K562 (cell line): ENCODE measurements around the gene ZFTA. TPM values are rescaled to one million over a fixed set of nuclear protein-coding genes. Genes with fewer than 3 reads are reported as not detected.

Source experiments
- ATAC-seq: fragments of 200-7000 bp; cut with Tn5 transposase; 3 replicates; pipeline ENCODE4 v1.9.1; 2020; ENCODE audit warnings: moderate library complexity
- BruUV-seq: library from RNA; stranded (reverse); fragments of 400-500 nt; replicated peaks from 2 replicates; lab custom pipeline; 2021; lab: Mats Ljungman, UMichigan
- CTCF ChIA-PET: fragments of 300-600 bp; formaldehyde crosslinking; extraction: SDS; loops from one replicate; lab custom pipeline; 2021; ENCODE audit warnings: low intra/inter-chr PET ratio; lab: Yijun Ruan, JAX
- POLR2A ChIA-PET: fragments of 300-600, 350-650 bp; sonication (Branson Sonifier 250); formaldehyde crosslinking; extraction: SDS; loops from one replicate; lab custom pipeline; 2021; ENCODE audit warnings: antibody characterized with exemption, inconsistent platforms; lab: Yijun Ruan, JAX
- DNase-seq, 4 experiments: peaks; one replicate each; pipeline versions ENCODE4 v3.0.0 to v3.0.0-alpha.2; 2011 to 2018; ENCODE audit warnings: low spot score in 3 of 4, mixed read lengths in 3 of 4; ENCODE audit errors: extremely low read depth in 1 of 4
- FAIRE-seq: peaks from 2 replicates; lab custom pipeline; 2011; peaks lifted over from hg19 to GRCh38; lab: Jason Lieb, UNC
- H2AFZ ChIP-seq: 2 replicates; pipeline ENCODE4 v1.6.0; 2011; ENCODE audit warnings: low read depth, low read length, control low read depth, inconsistent platforms
- H3K27ac ChIP-seq: fragments of 200-600 bp; 3 replicates; pipeline ENCODE4 v1.8.0; 2011; ENCODE audit warnings: low read depth, mild to moderate bottlenecking, control low read depth, inconsistent platforms, low read length, moderate library complexity, mixed read lengths; ENCODE audit errors: extremely low read depth
- H3K27me3 ChIP-seq, 2 experiments: fragments of 300-600 bp in 1 of 2; 2 replicates in 1 of 2; 3 replicates in 1 of 2; pipeline versions ENCODE4 v1.6.0 to v1.8.0; 2011; ENCODE audit warnings: inconsistent platforms in 2 of 2, low read length in 2 of 2, mild to moderate bottlenecking in 1 of 2, mixed read lengths in 1 of 2, moderate library complexity in 1 of 2; ENCODE audit not compliant: control insufficient read depth in 2 of 2, insufficient read depth in 2 of 2
- H3K36me3 ChIP-seq: fragments of 300-600 bp; 3 replicates; pipeline ENCODE4 v1.8.0; 2011; ENCODE audit warnings: mild to moderate bottlenecking, low read length, inconsistent platforms; ENCODE audit not compliant: control insufficient read depth, insufficient read depth
- H3K4me1 ChIP-seq, 2 experiments: fragments of 200-600 bp in 1 of 2; replicated peaks in 1 of 2; 2 replicates in 1 of 2; 3 replicates in 1 of 2; pipeline versions ENCODE4 v1.5.1 to v1.8.0; 2011; ENCODE audit warnings: inconsistent platforms in 2 of 2, low read length in 2 of 2, mild to moderate bottlenecking in 1 of 2, mixed read lengths in 1 of 2, moderate library complexity in 1 of 2; ENCODE audit not compliant: control insufficient read depth in 2 of 2, insufficient read depth in 2 of 2
- H3K4me2 ChIP-seq: 2 replicates; pipeline ENCODE4 v1.6.1; 2011; ENCODE audit warnings: low read length, control low read depth, inconsistent platforms, mixed read lengths; ENCODE audit not compliant: insufficient read depth
- H3K4me3 ChIP-seq: fragments of 200-600 bp; sonication (generic), shearing (Covaris generic); 2 replicates; pipeline ENCODE4 v1.5.1; 2016; ENCODE audit warnings: control low read depth, inconsistent platforms
- H3K79me2 ChIP-seq: fragments of 200-600 bp; 3 replicates; pipeline ENCODE4 v1.8.0; 2011; ENCODE audit warnings: low read length, inconsistent platforms; ENCODE audit not compliant: control insufficient read depth, insufficient read depth
- H3K9ac ChIP-seq, 2 experiments: 2 replicates each; pipeline versions ENCODE4 v1.6.0 to v1.6.1; 2011; ENCODE audit warnings: low read depth in 2 of 2, low read length in 2 of 2, control low read depth in 1 of 2, inconsistent platforms in 1 of 2, mild to moderate bottlenecking in 1 of 2, mixed read lengths in 1 of 2; ENCODE audit not compliant: insufficient read depth in 1 of 2
- H3K9me1 ChIP-seq: one replicate; pipeline ENCODE4 v1.6.0; 2011; ENCODE audit warnings: inconsistent platforms, mild to moderate bottlenecking, low read length, moderate library complexity; ENCODE audit not compliant: control insufficient read depth, insufficient read depth
- H3K9me3 ChIP-seq: replicated peaks from 2 replicates; pipeline ENCODE4 v1.5.1; 2011; ENCODE audit warnings: low read depth, low read length, inconsistent platforms; ENCODE audit not compliant: control insufficient read depth, insufficient read depth
- H4K20me1 ChIP-seq: replicated peaks from 2 replicates; pipeline ENCODE4 v1.6.1; 2011; ENCODE audit warnings: low read length, inconsistent platforms, mixed read lengths; ENCODE audit not compliant: control insufficient read depth, insufficient read depth
- CBX5 ChIP-seq: IDR thresholded peaks from 2 replicates; pipeline ENCODE4 v1.6.1; 2014; ENCODE audit warnings: low read depth, borderline replicate concordance
- NFE2L1 ChIP-seq: fragments of 450-650 bp; IDR thresholded peaks from 2 replicates; pipeline ENCODE4 v1.6.1; 2016; ENCODE audit warnings: missing genetic modification characterization, low read depth, mild to moderate bottlenecking, missing compliant biosample characterization, moderate library complexity, borderline replicate concordance
- TAF9B ChIP-seq: fragments of 450-650 bp; IDR thresholded peaks from 2 replicates; pipeline ENCODE4 v1.6.1; 2018; ENCODE audit warnings: mild to moderate bottlenecking; ENCODE audit not compliant: partially characterized antibody
- TCF7L2 ChIP-seq: fragments of 150-350 bp; IDR thresholded peaks from 2 replicates; pipeline ENCODE4 v1.6.1; 2016; ENCODE audit warnings: low read depth, mild to moderate bottlenecking, low read length, moderate library complexity
- TEAD1 ChIP-seq, 2 experiments: fragments of 450-650 bp in 1 of 2; sonication (generic) in 1 of 2; formaldehyde crosslinking; IDR thresholded peaks; 2 replicates each; pipeline versions ENCODE4 v1.4.0 to v1.8.0; 2020 to 2022; ENCODE audit warnings: mild to moderate bottlenecking in 2 of 2, missing genetic modification reagents in 1 of 2
- ZBED1 ChIP-seq: IDR thresholded peaks from 2 replicates; pipeline ENCODE4 v1.6.1; 2014
- ZBTB2 ChIP-seq: fragments of 450-650 bp; IDR thresholded peaks from 2 replicates; pipeline ENCODE4 v1.6.1; 2016; ENCODE audit warnings: antibody characterized with exemption
- ZNF174 ChIP-seq: fragments of 250-450 bp; sonication (Bioruptor Pico); IDR thresholded peaks from 2 replicates; pipeline ENCODE4 v1.4.0; 2020; ENCODE audit warnings: mild to moderate bottlenecking
- WGBS: fragments of 100-300 bp; shearing (Covaris generic); methylation state at CpG from one replicate; pipeline ENCODE4 v1.1.6; 2016; ENCODE audit warnings: low coverage, mixed read lengths; ENCODE audit not compliant: insufficient coverage; ENCODE audit errors: missing lambda C conversion rate; 5-methylcytosine and 5-hydroxymethylcytosine counted together
- in situ Hi-C: fragments of 300-500 bp; cut with MboI; formaldehyde crosslinking; loops from 4 replicates; pipeline ENCODE4 v1.15.0; 2018; ENCODE audit warnings: inconsistent platforms, mixed read lengths
- intact Hi-C: fragments of 100-400 bp; cut with micrococcal nuclease; formaldehyde crosslinking; loops from 2 replicates; pipeline ENCODE4 v1.14.2; 2022
- polyA plus RNA-seq, 8 experiments: library from polyadenylated mRNA; depleted of rRNA in 4 of 8; stranded (reverse) in 5 of 8; unstranded in 3 of 8; fragments of >200 nt; fragmentation: Nextera tagmentation in 2 of 8; fragmentation: Illumina TruSeq in 1 of 8; extraction: Ambion mirVana in 2 of 8; extraction: Trizol in 1 of 8; gene quantifications; 2 replicates each; pipeline versions ENCODE4 v1.2.1 to v1.2.3, GENCODE V29; 2011 to 2014; ENCODE audit warnings: inconsistent platforms in 1 of 8, missing spikeins in 1 of 8
- total RNA-seq, 7 experiments: library from RNA; depleted of rRNA in 6 of 7; stranded (reverse); fragments of >200 nt in 6 of 7; fragmentation: Illumina TruSeq in 2 of 7; extraction: Trizol in 2 of 7; gene quantifications; 2 replicates each; pipeline versions ENCODE4 v1.2.1 to v1.2.3, GENCODE V29; 2011 to 2021; ENCODE audit warnings: low replicate concordance in 1 of 7
- TF ChIP-seq, protein P1 (sequence below): sonication (generic); formaldehyde crosslinking; IDR thresholded peaks from 2 replicates; pipeline ENCODE4 v1.9.0; 2022; ENCODE audit warnings: mild to moderate bottlenecking, missing genetic modification reagents
- TF ChIP-seq, protein P2 (sequence below), 2 experiments: fragments of 200-800 bp in 1 of 2; sonication (Bioruptor generic) in 1 of 2; sonication (generic) in 1 of 2; formaldehyde crosslinking in 1 of 2; IDR thresholded peaks in 1 of 2; conservative IDR thresholded peaks in 1 of 2; 2 replicates each; pipeline versions ENCODE4 v1.5.0 to v1.6.1; 2016 to 2020; ENCODE audit warnings: missing compliant biosample characterization in 1 of 2, missing genetic modification characterization in 1 of 2, missing genetic modification reagents in 1 of 2

ZFTA gene
- total and polyA plus RNA-seq, 9 of the 15 experiments (the other 6 are each of a cell fraction or from before 2014, with no cell fraction given): 0.45 to 12.3 (median 2.9) TPM

DNA sequence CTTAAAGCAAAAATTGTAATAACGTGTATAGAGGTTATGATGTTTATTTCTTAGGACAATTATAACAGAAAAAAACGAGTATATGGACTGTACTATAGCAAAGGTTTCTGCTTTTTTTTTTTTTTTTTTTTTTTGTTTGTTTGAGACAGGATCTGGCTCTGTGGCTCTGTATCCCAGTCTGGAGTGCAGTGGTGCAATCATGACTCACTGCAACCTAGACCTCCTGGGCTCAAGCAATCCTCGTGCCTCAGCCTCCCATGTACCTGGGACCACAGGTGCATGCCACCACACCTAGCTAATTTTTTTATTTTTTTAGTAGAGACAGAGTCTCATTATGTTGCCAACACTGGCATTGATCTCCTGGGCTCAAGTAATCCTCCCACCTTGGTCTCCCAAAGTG is 39.2 kb downstream of the ZFTA start:
- Histone ChIP-seq H3K27ac (no peak overlapping the region), H3K9ac (no peak overlapping the region), H3K9me1 (no peaks in the 10 kb centered on the region), H3K79me2 (peaks cover 31% of the 10 kb centered on the region), H3K4me2 (no peak overlapping the region), H3K4me3 (no peak overlapping the region), H3K4me1 (no peaks in the 10 kb centered on the region; a peak in 1 of 5 replicates), H4K20me1 (no peaks in the 10 kb centered on the region), H2AFZ (no peak overlapping the region), H3K27me3 (no peaks in the 10 kb centered on the region), H3K36me3 (no peaks in the 10 kb centered on the region), H3K9me3 (no peaks in the 10 kb centered on the region)
- no TSS peak for BruUV-seq
- WGBS: 73% methylated on average over 3 of the region's 3 CpGs
- DNase-seq: no peak
- POLR2A ChIA-PET: interaction anchor here (1.7 kb wide), 1 partner anchor 16 kb away, joined by 5 read pairs; no protein-coding TSS in a partner anchor
- CTCF ChIA-PET: no interaction called here
- TF ChIP-seq ZBTB2 (no peak), TAF9B (no peak), TCF7L2 (no peak), NFE2L1 (tag) (no peak), ZBED1 (no peak), CBX5 (no peak), TEAD1 (CRISPR knock-in tag; IDR thresholded peaks at IDR 0.05) (no peak), ZNF174 (CRISPR knock-in tag) (no peak)
- TF ChIP-seq, protein P1, sequence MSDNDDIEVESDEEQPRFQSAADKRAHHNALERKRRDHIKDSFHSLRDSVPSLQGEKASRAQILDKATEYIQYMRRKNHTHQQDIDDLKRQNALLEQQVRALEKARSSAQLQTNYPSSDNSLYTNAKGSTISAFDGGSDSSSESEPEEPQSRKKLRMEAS (CRISPR knock-in tag): no peak
- TF ChIP-seq, protein P2, sequence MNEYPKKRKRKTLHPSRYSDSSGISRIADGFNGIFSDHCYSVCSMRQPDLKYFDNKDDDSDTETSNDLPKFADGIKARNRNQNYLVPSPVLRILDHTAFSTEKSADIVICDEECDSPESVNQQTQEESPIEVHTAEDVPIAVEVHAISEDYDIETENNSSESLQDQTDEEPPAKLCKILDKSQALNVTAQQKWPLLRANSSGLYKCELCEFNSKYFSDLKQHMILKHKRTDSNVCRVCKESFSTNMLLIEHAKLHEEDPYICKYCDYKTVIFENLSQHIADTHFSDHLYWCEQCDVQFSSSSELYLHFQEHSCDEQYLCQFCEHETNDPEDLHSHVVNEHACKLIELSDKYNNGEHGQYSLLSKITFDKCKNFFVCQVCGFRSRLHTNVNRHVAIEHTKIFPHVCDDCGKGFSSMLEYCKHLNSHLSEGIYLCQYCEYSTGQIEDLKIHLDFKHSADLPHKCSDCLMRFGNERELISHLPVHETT (CRISPR knock-in tag; conservative IDR thresholded peaks at IDR 0.05 in 1 of 2, IDR thresholded peaks at IDR 0.05 in 1 of 2): no peak
- intact Hi-C loops (no loop called here), in situ Hi-C loops (no loop called here)
- no peak for FAIRE-seq
- ATAC-seq: no peak
